IMR-90 (cell line): Measurements from ENCODE around the gene ROR2. TPM values are rescaled to one million over a fixed set of nuclear protein-coding genes. Genes with fewer than 3 reads are reported as not detected.

ENCODE experiments used
- ATAC-seq: fragments of 200-7000 bp; cut with Tn5 transposase; 2 replicates; pipeline ENCODE4 v1.9.1; 2020; ENCODE audit warnings: low read depth, mild to moderate bottlenecking, moderate library complexity
- BruUV-seq: library from RNA; stranded (reverse); fragments of 400-500 nt; replicated peaks from 2 replicates; lab custom pipeline; 2021; lab: Mats Ljungman, UMichigan
- CTCF ChIA-PET: fragments of 300-600 bp; formaldehyde crosslinking; extraction: SDS; loops from one replicate; lab custom pipeline; 2021; ENCODE audit warnings: antibody characterized with exemption; lab: Yijun Ruan, JAX
- POLR2A ChIA-PET: fragments of 300-600 bp; sonication (Branson Sonifier 250); formaldehyde crosslinking; loops from one replicate; lab custom pipeline; 2022; ENCODE audit warnings: antibody characterized with exemption; ENCODE audit not compliant: unreplicated experiment; lab: Charles Lee
- DNase-seq: peaks from one replicate; pipeline ENCODE4 v3.0.0; 2013
- H2AFZ ChIP-seq: replicated peaks from 2 replicates; pipeline ENCODE3; 2013; ENCODE audit warnings: low read length, mild to moderate bottlenecking; ENCODE audit not compliant: poor library complexity
- H2AK5ac ChIP-seq: 2 replicates; pipeline ENCODE4 v1.6.1; 2013; ENCODE audit warnings: low read depth, low read length, inconsistent platforms
- H2AK9ac ChIP-seq: replicated peaks from 2 replicates; pipeline ENCODE3; 2013; ENCODE audit warnings: mild to moderate bottlenecking, low read depth, low read length, moderate library complexity; ENCODE audit not compliant: poor library complexity
- H2BK120ac ChIP-seq: 2 replicates; pipeline ENCODE4 v1.6.1; 2013; ENCODE audit warnings: low read depth, low read length, inconsistent platforms
- H2BK15ac ChIP-seq: 3 replicates; pipeline ENCODE4 v1.6.1; 2013; ENCODE audit warnings: low read depth, low read length, inconsistent platforms
- H2BK20ac ChIP-seq: 2 replicates; pipeline ENCODE4 v1.6.1; 2013; ENCODE audit warnings: low read depth, mild to moderate bottlenecking, inconsistent platforms, low read length, moderate library complexity
- H2BK5ac ChIP-seq: 2 replicates; pipeline ENCODE4 v1.6.1; 2013; ENCODE audit warnings: mild to moderate bottlenecking, low read depth, low read length, inconsistent platforms; ENCODE audit not compliant: poor library complexity, severe bottlenecking
- H3K14ac ChIP-seq: replicated peaks from 2 replicates; pipeline ENCODE4 v1.6.1; 2013; ENCODE audit warnings: low read depth, low read length, inconsistent platforms
- H3K18ac ChIP-seq: 2 replicates; pipeline ENCODE4 v1.6.1; 2013; ENCODE audit warnings: low read depth, low read length, control low read depth
- H3K23ac ChIP-seq: 2 replicates; pipeline ENCODE4 v1.6.1; 2013; ENCODE audit warnings: low read depth, low read length, inconsistent platforms
- H3K27ac ChIP-seq: 2 replicates; pipeline ENCODE4 v1.5.1; 2013; ENCODE audit warnings: mild to moderate bottlenecking, control low read depth, low read length; ENCODE audit not compliant: insufficient read depth
- H3K27me3 ChIP-seq: 2 replicates; pipeline ENCODE4 v1.6.1; 2013; ENCODE audit warnings: low read length; ENCODE audit not compliant: control insufficient read depth, insufficient read depth
- H3K36me3 ChIP-seq: 2 replicates; pipeline ENCODE4 v1.6.1; 2013; ENCODE audit warnings: low read length, mixed read lengths; ENCODE audit not compliant: control insufficient read depth, insufficient read depth
- H3K4ac ChIP-seq: 2 replicates; pipeline ENCODE4 v1.6.1; 2013; ENCODE audit warnings: low read depth, low read length, inconsistent platforms
- H3K4me1 ChIP-seq: 2 replicates; pipeline ENCODE4 v1.6.1; 2013; ENCODE audit warnings: low read length, mixed read lengths; ENCODE audit not compliant: control insufficient read depth, insufficient read depth
- H3K4me2 ChIP-seq: 2 replicates; pipeline ENCODE4 v1.6.1; 2013; ENCODE audit warnings: low read depth, mild to moderate bottlenecking, control low read depth, low read length, moderate library complexity
- H3K4me3 ChIP-seq: 2 replicates; pipeline ENCODE4 v1.5.1; 2013; ENCODE audit warnings: low read depth, mild to moderate bottlenecking, control low read depth, low read length, moderate library complexity; ENCODE audit not compliant: insufficient read depth
- H3K56ac ChIP-seq: 2 replicates; pipeline ENCODE4 v1.6.1; 2013; ENCODE audit warnings: low read length, inconsistent platforms; ENCODE audit not compliant: insufficient read depth; ENCODE audit errors: extremely low read depth
- H3K79me1 ChIP-seq, 2 experiments: 2 replicates each; pipeline ENCODE4 v1.6.1; 2013; ENCODE audit warnings: low read length in 2 of 2, inconsistent platforms in 1 of 2, low read depth in 1 of 2
- H3K9ac ChIP-seq: 2 replicates; pipeline ENCODE4 v1.6.1; 2013; ENCODE audit warnings: low read depth, low read length, control low read depth
- H3K9me1 ChIP-seq: 2 replicates; pipeline ENCODE4 v1.6.1; 2013; ENCODE audit warnings: low read length, inconsistent platforms; ENCODE audit not compliant: insufficient read depth
- H3K9me3 ChIP-seq: 2 replicates; pipeline ENCODE4 v1.6.1; 2013; ENCODE audit warnings: low read length; ENCODE audit not compliant: control insufficient read depth, insufficient read depth
- H4K20me1 ChIP-seq: 2 replicates; pipeline ENCODE4 v1.6.1; 2013; ENCODE audit warnings: low read length, inconsistent platforms; ENCODE audit not compliant: insufficient read depth
- H4K5ac ChIP-seq: 2 replicates; pipeline ENCODE4 v1.6.1; 2013; ENCODE audit warnings: mild to moderate bottlenecking, low read depth, low read length, control low read depth
- H4K8ac ChIP-seq, 2 experiments: 2 replicates each; pipeline ENCODE4 v1.6.1; 2013; ENCODE audit warnings: low read depth in 2 of 2, low read length in 2 of 2, control low read depth in 1 of 2, inconsistent platforms in 1 of 2
- H4K91ac ChIP-seq: 2 replicates; pipeline ENCODE4 v1.6.1; 2013; ENCODE audit warnings: low read depth, low read length, inconsistent platforms; ENCODE audit not compliant: insufficient read depth
- BHLHE40 ChIP-seq: fragments of 150-350 bp; IDR thresholded peaks from 2 replicates; pipeline ENCODE4 v1.6.1; 2016; ENCODE audit warnings: mild to moderate bottlenecking, low read depth, low read length
- CEBPB ChIP-seq: IDR thresholded peaks from 2 replicates; pipeline ENCODE4 v1.6.1; 2012; ENCODE audit warnings: low read depth, low read length, improper control_type of control experiment
- WGBS, 2 experiments: methylation state at CpG; one replicate each; pipeline versions ENCODE4 v1.1.5 to v1.1.7; 2013; ENCODE audit warnings: missing lambda C conversion rate in 2 of 2; ENCODE audit not compliant: insufficient read length in 1 of 2; ENCODE audit errors: extremely low coverage in 2 of 2; 5-methylcytosine and 5-hydroxymethylcytosine counted together
- dilution Hi-C: fragments of 300-500 bp; cut with HindIII; formaldehyde crosslinking; loops from one replicate; pipeline ENCODE4 v1.14.3; 2018; ENCODE audit warnings: low sequenced_read_pairs; ENCODE audit not compliant: unreplicated experiment
- in situ Hi-C: fragments of 300-500 bp; cut with MboI; formaldehyde crosslinking; loops from 3 replicates; pipeline ENCODE4 v1.14.3; 2019; ENCODE audit warnings: low sequenced_read_pairs, inconsistent platforms, mixed read lengths
- intact Hi-C: fragments of 100-400 bp; cut with micrococcal nuclease; formaldehyde crosslinking; loops from 2 replicates; pipeline ENCODE4 v1.10.0; 2022
- polyA plus RNA-seq, 3 experiments: library from polyadenylated mRNA; depleted of rRNA; stranded (reverse); fragments of >200 nt; gene quantifications; 2 replicates each; pipeline ENCODE4 v1.2.3, GENCODE V29; 2012; ENCODE audit warnings: low replicate concordance in 1 of 3
- total RNA-seq: library from RNA; depleted of rRNA; stranded (reverse); fragments of >200 nt; gene quantifications from 2 replicates; pipeline ENCODE4 v1.2.3, GENCODE V29; 2012

Gene ROR2
- total and polyA plus RNA-seq, 2 of the 4 experiments (the other 2 are of a cell fraction) = 2.3 to 4.8 TPM

DNA sequence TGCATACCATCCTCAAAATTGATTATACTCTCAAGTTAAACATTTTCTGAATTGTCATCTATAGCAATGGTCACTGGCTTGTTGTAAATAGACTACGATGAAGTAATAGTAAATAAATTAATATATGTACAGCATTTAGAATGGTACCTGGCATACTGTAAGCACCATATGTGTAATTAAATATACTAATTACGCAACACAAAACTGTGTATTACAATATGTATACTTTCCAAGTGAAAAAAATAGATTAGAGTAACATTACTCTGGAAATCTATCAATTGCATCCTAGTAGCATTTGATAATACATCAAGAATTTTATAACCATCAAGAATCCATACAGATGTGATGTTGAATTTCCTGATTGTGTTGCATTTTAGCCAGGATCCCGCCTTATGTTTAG lies 17.2 kb upstream of the ROR2 start:
- no peak for DNase-seq
- Histone ChIP-seq H3K36me3 (no peaks in the 10 kb centered on the region), H2BK20ac (no peak overlapping the region), H3K4me2 (no peak overlapping the region), H3K9ac (no peak overlapping the region), H3K4ac (no peak overlapping the region), H4K8ac (no peak overlapping the region), H4K20me1 (no peaks in the 10 kb centered on the region), H2AFZ (no peak overlapping the region), H2AK9ac (no peak overlapping the region), H2BK5ac (no peak overlapping the region), H3K23ac (no peak overlapping the region), H3K18ac (no peak overlapping the region), H4K91ac (no peak overlapping the region), H2AK5ac (no peak overlapping the region), H3K4me1 (no peaks in the 10 kb centered on the region), H3K9me1 (no peaks in the 10 kb centered on the region), H3K56ac (no peak overlapping the region), H2BK15ac (no peak overlapping the region), H3K79me1 (no peaks in the 10 kb centered on the region; a peak in 1 of 4 replicates), H3K14ac (no peak overlapping the region), H3K27me3 (peaks cover 2% of the 10 kb centered on the region), H3K9me3 (peaks cover 6% of the 10 kb centered on the region), H3K27ac (no peak overlapping the region), H2BK120ac (no peak overlapping the region), H4K5ac (no peak overlapping the region), H3K4me3 (no peak overlapping the region)
- intact Hi-C loops = no loop called here
- dilution Hi-C loops = no loop called here
- ATAC-seq = no peak
- ChIA-PET CTCF (interaction anchor here (1.5 to 1.8 kb wide), 2 partner anchors 12 kb away, joined by 6 to 8 read pairs; no protein-coding TSS in a partner anchor), POLR2A (no interaction called here)
- BruUV-seq = no TSS peak
- in situ Hi-C loops = no loop called here
- TF ChIP-seq BHLHE40 (no peak), CEBPB (peak; percentile 64)
- WGBS, 2 experiments = no CpG with 5 or more reads among the region's 3 CpGs
